Measurements from ENCODE around the gene ANKRD28.

- TF ChIP-seq CTCF (IDR thresholded peaks at IDR 0.05) (no peak), POLR2AphosphoS5 (IDR thresholded peaks at IDR 0.05) (no peak), POLR2A (IDR thresholded peaks at IDR 0.05) (no peak), EP300 (IDR thresholded peaks at IDR 0.05) (no peak)
These were observed 144.5 kb downstream of the ANKRD28 start for GRCh38 chr3:15653321-15653720.
